B cell (primary cell): Measurements from ENCODE around the gene MYL10.

Experiments used
- CTCF ChIP-seq: fragments of 200-600 bp; IDR thresholded peaks from one replicate; pipeline ENCODE4 v1.8.0; 2022; ENCODE audit warnings: antibody characterized with exemption, mild to moderate bottlenecking
- EZH2 ChIP-seq: IDR thresholded peaks from 2 replicates; pipeline ENCODE4 v1.6.1; 2012; ENCODE audit warnings: borderline replicate concordance, low read depth, mild to moderate bottlenecking, moderate library complexity, low read length; ENCODE audit not compliant: insufficient read depth, poor library complexity, severe bottlenecking

GRCh38 chr7:101673951-101674350 is 44.9 kb upstream of the MYL10 start:
- no peak for TF ChIP-seq CTCF
- no peak for TF ChIP-seq EZH2
